ENCODE measurements around the gene SRXN1.

SRXN1 gene

DNA sequence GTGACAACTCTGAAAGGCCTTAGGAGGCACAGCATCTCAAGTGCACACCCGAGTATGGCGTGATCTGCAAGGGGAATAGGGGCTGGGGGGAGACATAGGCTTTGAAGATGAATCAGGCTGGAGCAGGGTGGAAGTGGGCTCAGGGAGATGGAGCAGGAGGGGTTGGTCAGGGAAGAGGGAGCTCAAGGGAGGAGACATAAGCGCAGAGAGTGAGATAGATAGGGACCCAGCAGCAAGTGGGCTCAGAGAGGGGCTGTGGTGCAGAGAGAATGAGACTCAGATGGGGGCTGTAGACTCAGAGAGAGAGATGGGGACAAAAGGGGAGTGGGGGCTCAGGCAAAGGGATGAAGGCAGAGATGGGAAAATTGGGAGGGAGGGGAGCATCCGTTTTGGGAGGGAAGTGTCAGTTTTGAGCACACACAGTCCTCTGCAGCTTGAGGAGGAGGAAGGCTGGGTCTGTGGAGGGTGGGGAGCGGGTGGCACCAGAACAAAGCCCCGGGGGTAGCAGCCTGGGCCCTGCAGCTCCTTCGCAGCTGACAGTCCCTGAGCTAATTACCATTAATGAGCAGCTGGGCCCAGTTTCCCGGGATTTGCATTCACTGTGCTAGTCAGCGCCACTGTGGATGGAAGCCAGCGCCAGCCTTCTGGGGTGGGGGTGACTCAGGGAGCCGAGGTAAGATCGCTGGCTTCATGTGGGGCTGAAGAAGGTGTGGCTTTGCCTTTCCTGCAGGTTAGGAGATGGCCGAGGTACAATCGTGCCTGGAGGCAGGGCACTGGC lies 18.7 kb downstream of the SRXN1 start:
- DNase-seq: no peak

GRCh38 chr20:631101-631500 lies 21.9 kb downstream of the SRXN1 start:
- no peak for DNase-seq

- DNase-seq: no peak
Measured at GRCh38 chr20:626579-626978, 26.4 kb downstream of the SRXN1 start.

- no peak for DNase-seq
Measured at GRCh38 chr20:625360-625932, 27.6 kb downstream of the SRXN1 start.

DNA sequence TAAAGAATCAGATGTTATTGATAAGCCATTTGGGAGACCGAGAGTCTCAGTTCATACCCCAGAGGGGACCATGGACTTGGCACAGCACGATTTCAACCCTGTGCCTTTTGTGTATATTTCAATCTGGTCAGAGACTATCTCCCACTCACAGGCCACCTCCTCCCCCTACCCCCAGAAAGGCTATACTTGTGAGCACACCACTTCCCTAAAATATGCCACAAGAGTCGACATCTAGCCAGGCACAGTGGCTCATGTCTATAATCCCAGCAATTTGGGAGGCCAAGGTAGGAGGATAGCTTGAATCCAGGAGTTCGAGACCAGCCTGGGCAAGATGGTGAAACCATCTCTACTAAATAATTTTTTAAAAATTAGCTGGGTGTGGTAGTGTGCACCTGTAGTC lies 29.3 kb downstream of the SRXN1 start:
- no peak for DNase-seq

DNA sequence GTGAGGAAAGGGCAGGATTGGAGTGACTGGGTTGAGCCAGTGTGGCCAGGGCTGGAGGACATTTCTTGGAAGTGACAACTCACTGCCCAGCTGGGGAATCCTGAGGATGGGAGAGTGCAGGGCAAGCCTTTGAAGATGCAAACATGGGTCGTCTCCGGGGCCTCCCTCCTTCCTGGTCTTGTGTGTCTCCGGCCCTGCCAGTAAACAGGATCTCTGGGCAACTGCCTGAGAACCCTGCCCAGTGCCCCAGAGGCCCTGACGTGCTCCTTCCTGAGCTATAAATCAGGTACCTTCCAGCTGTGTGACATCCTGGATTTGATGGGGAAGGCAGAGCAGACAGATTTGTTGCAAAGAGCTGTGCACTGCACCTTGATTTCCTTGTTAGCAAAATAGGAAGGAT lies 30.0 kb downstream of the SRXN1 start:
- DNase-seq: no peak

GRCh38 chr20:622161-622560 lies 30.8 kb downstream of the SRXN1 start:
- no peak for DNase-seq

DNA sequence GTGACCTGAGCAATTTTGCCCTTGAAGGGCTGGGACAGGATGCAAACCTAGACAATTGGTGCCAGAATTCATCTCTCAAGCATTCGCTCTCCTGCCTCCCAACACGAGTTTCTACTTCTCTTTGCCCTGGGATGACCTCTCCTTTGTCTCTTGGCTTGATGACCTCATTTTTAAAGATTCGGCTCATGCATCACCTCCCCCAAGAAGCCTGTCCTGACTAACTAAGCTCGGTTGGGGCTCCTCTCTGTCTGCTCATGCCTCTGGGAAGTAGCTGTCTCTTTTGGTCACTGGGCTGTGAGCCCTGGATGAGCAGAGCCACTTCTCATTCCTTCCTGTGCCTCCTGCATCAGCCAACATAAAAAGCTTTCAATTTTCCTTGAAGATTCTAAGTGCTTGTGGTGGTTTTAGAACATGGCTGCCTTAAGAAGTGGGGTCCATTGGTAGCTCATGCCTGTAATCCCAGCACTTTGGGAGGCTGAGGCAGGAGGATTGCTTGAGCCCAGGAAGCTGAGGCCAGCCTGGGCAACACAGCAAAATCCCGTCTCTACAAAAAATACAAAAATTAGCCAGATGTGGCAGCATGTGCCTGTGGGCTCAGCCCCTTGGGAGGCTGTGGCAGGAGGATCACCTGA lies 31.8 kb downstream of the SRXN1 start:
- no peak for DNase-seq

DNA sequence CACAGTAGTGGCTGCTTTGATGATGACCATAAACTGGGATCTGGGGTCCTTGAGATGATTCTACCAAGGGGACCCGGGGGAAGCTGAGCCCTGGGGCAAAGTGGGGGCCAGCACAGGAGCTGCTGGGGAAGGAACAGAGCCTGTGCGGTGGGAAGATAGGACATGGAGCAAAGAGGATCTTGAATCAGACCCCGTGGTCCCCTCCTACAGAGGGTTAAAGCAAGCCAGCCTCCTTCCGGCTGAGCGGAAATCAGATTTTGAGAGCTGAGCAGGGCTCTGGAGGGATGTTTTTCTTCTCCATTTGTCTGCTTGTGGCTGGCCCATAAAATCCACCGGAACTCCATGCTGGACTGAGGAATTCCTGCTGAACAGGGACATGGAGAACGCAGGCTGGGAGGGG lies 32.8 kb downstream of the SRXN1 start:
- DNase-seq: no peak

DNA sequence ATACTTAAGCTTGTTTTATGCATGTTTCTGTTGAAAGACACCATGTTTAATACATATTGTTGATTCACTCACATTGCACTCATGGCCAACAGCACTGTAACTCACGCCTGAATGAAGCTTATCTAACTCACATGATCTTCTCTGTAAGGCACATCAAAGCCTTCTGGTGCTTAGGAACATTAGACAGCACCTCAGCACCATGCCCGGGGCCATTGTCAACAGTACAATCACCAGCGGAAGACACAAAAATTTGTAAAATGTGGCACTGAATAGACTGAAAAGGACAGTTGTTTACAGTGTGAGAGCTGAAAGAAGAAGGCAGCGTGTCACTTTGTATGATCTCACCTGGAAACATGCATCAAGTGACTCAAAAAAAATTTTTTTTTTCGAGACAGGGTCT lies 34.0 kb downstream of the SRXN1 start:
- DNase-seq: no peak

DNA sequence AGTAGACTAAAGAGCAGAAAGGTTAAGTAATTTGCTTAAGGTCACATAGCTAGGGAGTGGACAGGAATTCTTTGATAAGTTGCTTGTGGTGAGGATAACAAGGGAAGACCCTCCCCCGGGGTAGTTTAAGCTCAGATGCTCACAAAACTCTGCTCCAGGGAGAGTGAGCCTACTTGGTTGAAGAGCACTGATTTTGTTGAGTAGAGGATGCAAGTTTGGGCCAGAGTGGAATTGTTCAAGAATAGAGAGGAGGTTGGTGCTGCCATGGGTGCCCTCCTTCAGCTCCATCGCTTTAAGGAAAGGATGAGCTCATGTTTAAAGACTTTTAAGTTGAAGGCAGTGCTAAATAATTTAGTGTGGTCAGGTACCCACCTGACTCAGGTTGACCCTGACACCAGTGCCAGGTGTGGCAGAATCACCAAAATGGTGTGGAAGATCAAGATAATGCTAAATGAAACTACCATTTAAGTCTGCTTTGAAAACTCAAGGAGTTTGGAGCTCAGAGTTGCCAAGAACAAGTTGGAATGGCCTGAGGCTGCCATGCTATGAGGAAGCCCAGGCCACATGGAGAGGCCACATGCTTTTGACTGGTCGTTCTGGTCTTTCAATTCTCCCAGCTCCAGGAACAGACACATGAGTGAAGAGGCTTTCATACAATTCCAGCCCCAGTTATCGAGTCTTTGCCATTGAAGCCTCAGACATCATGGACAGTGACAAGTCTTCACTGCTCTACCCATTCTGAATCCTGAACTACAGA lies 34.9 kb downstream of the SRXN1 start:
- no peak for DNase-seq

DNA sequence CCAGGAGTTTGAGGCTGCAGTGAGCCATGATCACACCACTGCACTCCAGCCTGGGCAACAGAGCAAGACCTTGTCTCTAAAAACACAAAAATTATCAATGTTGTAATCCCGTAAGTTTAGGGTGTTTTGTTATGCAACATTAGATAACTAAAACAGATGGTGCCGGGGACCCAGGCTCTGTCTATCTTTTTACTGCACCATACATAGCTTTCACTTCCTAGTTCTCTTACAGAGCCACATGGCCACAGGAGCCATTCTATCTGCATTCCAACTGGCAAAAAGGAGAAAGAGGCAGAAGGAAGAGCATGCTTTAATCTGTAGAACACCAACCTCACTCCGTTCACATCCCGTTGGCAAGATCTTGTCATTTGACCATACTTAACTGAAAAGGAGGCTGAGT lies 37.5 kb downstream of the SRXN1 start:
- DNase-seq: no peak

GRCh38 chr20:611843-612185 lies 41.2 kb downstream of the SRXN1 start:
- no peak for DNase-seq

- DNase-seq: no peak
Measured at GRCh38 chr20:611047-611842, 41.8 kb downstream of the SRXN1 start.

DNA sequence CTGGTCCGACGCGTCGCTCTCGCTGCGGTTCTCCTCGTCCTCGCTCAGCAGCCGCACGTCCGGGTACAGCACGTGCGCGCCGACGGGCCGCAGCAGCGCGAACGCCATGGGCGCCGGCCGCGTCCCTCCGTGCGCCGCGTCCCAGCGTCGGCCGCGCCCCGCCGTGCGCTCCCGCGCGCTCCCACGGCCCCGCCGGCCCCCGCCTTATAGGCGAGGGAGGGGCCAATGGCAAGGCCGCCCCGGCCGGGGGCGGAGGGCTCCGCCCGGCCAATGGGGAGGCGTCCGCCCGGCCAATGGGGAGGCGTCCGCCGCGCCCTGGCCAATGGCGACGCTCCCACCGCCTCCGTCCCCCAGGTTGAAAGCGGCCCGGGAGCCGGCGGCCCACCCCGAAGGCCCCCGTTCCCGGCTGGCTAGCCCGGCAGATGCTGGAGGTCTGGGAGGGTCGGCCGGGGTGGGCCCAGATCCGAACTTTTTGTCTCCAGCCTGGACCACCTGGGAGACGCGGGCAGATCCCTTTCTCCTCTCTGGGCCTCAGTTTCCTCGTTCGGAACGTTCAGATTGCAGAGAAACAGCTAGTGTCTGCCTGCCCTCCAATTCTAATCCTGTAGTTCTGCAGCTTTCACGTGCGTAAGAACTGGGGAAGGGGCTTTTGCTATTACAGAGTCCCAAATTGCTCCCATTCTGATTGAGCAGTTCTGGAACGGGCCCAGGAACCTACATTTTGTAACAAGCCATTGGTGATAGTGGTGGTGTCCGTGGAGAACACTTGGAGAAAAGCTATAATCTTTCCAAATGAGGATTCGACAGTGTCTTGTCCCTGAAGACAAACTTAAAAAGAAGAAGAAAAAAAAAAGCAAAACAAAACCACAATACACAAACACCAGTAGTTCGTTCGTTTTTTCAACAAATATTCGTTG lies 42.6 kb downstream of the SRXN1 start, which contains the start of gene TCF15:
Gene TCF15, minus strand, starts transcription at position 180 of the 917 bp plus-strand sequence. Its CDS starts 72 bp downstream, at position 108.
- no peak for DNase-seq

DNA sequence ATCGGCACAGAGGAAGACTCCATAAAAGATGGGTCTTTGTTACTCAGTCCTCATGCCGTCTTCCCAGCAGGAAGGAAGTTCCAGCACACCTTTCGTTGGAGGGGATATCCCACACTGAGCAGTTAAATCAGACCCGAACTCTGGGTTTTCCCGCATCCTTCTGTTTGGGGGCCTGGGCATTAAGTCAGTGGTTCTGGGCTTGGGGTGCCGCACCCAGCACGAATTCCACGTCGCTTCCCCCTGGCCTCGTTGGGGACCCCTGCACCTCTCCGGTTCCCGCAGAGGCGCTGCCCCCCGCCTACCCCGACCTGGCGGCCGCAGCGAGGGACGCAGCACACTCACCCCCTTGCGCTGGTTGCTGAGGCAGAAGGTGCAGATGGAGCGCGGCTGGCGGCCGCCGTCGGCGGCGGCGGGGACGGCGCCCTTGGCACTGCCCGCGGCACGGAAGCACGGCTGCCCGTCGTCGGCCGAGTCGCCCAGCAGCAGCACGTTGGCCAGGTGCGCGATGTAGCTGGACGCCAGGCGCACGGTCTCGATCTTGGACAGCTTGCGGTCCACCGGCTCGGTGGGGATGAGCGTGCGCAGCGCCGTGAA lies 43.5 kb downstream of the SRXN1 start:
- DNase-seq: no peak

DNA sequence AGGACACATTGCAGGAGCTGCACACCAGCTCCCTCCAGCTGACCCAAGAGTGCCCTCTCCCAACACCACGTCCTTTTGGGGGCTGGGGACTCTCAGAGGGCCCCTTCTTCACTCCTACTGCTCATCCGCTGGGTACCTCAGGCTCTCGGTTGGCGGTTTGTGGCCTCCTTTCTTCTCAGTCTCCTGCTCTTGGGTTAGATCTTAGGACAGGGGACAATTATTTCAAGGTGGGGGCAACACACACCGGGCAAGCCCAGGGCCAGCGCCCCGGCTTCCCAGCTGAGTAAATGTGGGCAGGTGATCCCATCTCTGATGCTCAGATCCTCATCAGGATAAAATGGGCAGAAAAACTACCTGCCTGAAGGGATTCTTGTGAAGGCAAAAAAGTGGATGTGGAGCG lies 44.0 kb downstream of the SRXN1 start:
- no peak for DNase-seq

GRCh38 chr20:607476-607875 lies 45.5 kb downstream of the SRXN1 start:
- DNase-seq: no peak

DNA sequence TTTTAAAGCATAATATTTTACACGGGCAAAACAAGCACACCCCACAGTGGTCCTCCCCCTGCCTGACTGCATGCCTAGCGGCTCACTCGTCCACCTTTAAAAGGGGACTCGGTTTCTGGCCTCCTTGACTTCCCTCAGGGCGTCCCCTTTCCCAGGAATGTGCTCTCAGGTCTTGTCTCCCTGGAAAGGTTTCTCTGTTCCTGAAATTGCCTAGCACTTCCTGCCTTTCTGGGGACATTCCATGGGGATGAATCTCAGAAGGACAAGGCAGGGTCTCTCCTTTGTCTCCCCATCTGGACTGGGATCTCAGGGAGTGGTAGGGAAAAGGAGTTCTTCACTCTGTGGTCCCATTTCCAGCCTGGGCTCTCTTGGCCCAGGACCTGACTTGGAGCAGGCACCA lies 47.8 kb downstream of the SRXN1 start:
- no peak for DNase-seq

- no peak for DNase-seq
Measured at GRCh38 chr20:603116-603640, 49.8 kb downstream of the SRXN1 start.
